Fibroblast of lung (primary cell): ENCODE results near the gene ARID2. TPM values are rescaled to one million over a fixed set of nuclear protein-coding genes. Genes with fewer than 3 reads are reported as not detected.

Source experiments
- DNase-seq, 2 donors: peaks; one replicate each; pipeline versions ENCODE4 v3.0.0 to v3.0.0-alpha.2; 2010; ENCODE audit warnings: low read depth in 2 of 2
- H2AFZ ChIP-seq: 2 replicates; pipeline ENCODE4 v1.5.1; 2012; ENCODE audit warnings: low read length, control low read depth, inconsistent platforms
- H3K27ac ChIP-seq: 2 replicates; pipeline ENCODE4 v1.5.1; 2011; ENCODE audit warnings: low read length, control low read depth; ENCODE audit not compliant: insufficient read depth
- H3K27me3 ChIP-seq: 2 replicates; pipeline ENCODE4 v1.5.1; 2011; ENCODE audit warnings: mild to moderate bottlenecking, low read length; ENCODE audit not compliant: control insufficient read depth, insufficient read depth
- H3K36me3 ChIP-seq: 2 replicates; pipeline ENCODE4 v1.5.1; 2011; ENCODE audit warnings: low read length; ENCODE audit not compliant: control insufficient read depth, insufficient read depth
- H3K4me1 ChIP-seq: 2 replicates; pipeline ENCODE4 v1.5.1; 2011; ENCODE audit warnings: low read length; ENCODE audit not compliant: control insufficient read depth, insufficient read depth; ENCODE audit errors: extremely low read depth
- H3K4me2 ChIP-seq: 2 replicates; pipeline ENCODE4 v1.5.1; 2011; ENCODE audit warnings: low read length, control low read depth; ENCODE audit not compliant: insufficient read depth; ENCODE audit errors: extremely low read depth
- H3K4me3 ChIP-seq, 4 experiments: fragments of 200-600 bp in 1 of 4; sonication (generic) in 1 of 4; replicated peaks in 1 of 4; 2 replicates each; pipeline ENCODE4 v1.5.1; 2011 to 2016; ENCODE audit warnings: low read length in 4 of 4, low read depth in 3 of 4, mild to moderate bottlenecking in 3 of 4, control low read depth in 2 of 4, inconsistent platforms in 1 of 4, mixed read lengths in 1 of 4; ENCODE audit not compliant: insufficient read depth in 1 of 4; ENCODE audit errors: control extremely low read depth in 1 of 4
- H3K79me2 ChIP-seq: 2 replicates; pipeline ENCODE4 v1.5.1; 2012; ENCODE audit warnings: mild to moderate bottlenecking, low read length, inconsistent platforms; ENCODE audit not compliant: control insufficient read depth, insufficient read depth
- H3K9ac ChIP-seq: 2 replicates; pipeline ENCODE4 v1.5.1; 2011; ENCODE audit warnings: mild to moderate bottlenecking, low read length, control low read depth; ENCODE audit not compliant: insufficient read depth
- H3K9me3 ChIP-seq: 2 replicates; pipeline ENCODE4 v1.5.1; 2012; ENCODE audit warnings: low read depth, low read length; ENCODE audit not compliant: control insufficient read depth, insufficient read depth
- H4K20me1 ChIP-seq: 2 replicates; pipeline ENCODE4 v1.5.1; 2011; ENCODE audit warnings: low read length; ENCODE audit not compliant: control insufficient read depth, insufficient read depth; ENCODE audit errors: extremely low read depth
- CTCF ChIP-seq, 2 donors: IDR thresholded peaks in 1 of 2; conservative IDR thresholded peaks in 1 of 2; 1 replicate in 1 of 2; 2 replicates in 1 of 2; pipeline ENCODE4 v1.5.1; 2011 to 2012; ENCODE audit warnings: low read length in 2 of 2, control low read depth in 1 of 2, inconsistent platforms in 1 of 2, low read depth in 1 of 2, mild to moderate bottlenecking in 1 of 2
- EZH2 ChIP-seq: IDR thresholded peaks from 2 replicates; pipeline ENCODE4 v1.5.1; 2012; ENCODE audit warnings: low read length, control low read depth, mild to moderate bottlenecking; ENCODE audit errors: missing control alignments
- polyA plus RNA-seq, 2 donors: library from polyadenylated mRNA; depleted of rRNA in 1 of 2; stranded (reverse) in 1 of 2; unstranded in 1 of 2; fragments of >200 nt; gene quantifications; 2 replicates each; pipeline ENCODE4 v1.2.1, GENCODE V29; 2011 to 2012; ENCODE audit warnings: missing spikeins in 1 of 2
- total RNA-seq: library from RNA; depleted of rRNA; stranded (reverse); fragments of >200 nt; gene quantifications from 2 replicates; pipeline ENCODE4 v1.2.1, GENCODE V29; 2014

Gene ARID2
- total and polyA plus RNA-seq, 2 donors (not counting 1 experiment from before 2014, with no cell fraction given): 14.5 to 15.7 TPM

GRCh38 chr12:45737638-45738037, 8.1 kb downstream of the ARID2 start:
- H3K27ac ChIP-seq: no peak overlapping the region
- no peaks in the 10 kb centered on the region for H4K20me1 ChIP-seq
- H3K79me2 ChIP-seq: peaks cover 59% of the 10 kb centered on the region
- no peak overlapping the region for H2AFZ ChIP-seq
- no peaks in the 10 kb centered on the region for H3K9me3 ChIP-seq
- no peak overlapping the region for H3K4me3 ChIP-seq
- H3K27me3 ChIP-seq: no peaks in the 10 kb centered on the region
- H3K36me3 ChIP-seq: no peaks in the 10 kb centered on the region
- TF ChIP-seq CTCF (conservative IDR thresholded peaks at IDR 0.05 in 1 of 2, IDR thresholded peaks at IDR 0.05 in 1 of 2; ENCODE audit: low read depth in 1 of 2, low read length in 2 of 2) (no peak), EZH2 (no peak)
- H3K9ac ChIP-seq: no peak overlapping the region
- no peak for DNase-seq
- H3K4me2 ChIP-seq: no peak overlapping the region
- H3K4me1 ChIP-seq: peaks cover 6% of the 10 kb centered on the region

- Histone ChIP-seq H4K20me1 (no peaks in the 10 kb centered on the region), H3K9ac (no peak overlapping the region), H3K27me3 (no peaks in the 10 kb centered on the region), H3K9me3 (no peaks in the 10 kb centered on the region), H2AFZ (no peak overlapping the region), H3K4me3 (no peak overlapping the region), H3K27ac (no peak overlapping the region), H3K4me2 (no peak overlapping the region), H3K36me3 (no peaks in the 10 kb centered on the region), H3K4me1 (no peaks in the 10 kb centered on the region), H3K79me2 (peaks cover 35% of the 10 kb centered on the region)
- TF ChIP-seq EZH2: no peak
- no peak for TF ChIP-seq CTCF (conservative IDR thresholded peaks at IDR 0.05 in 1 of 2, IDR thresholded peaks at IDR 0.05 in 1 of 2; ENCODE audit: low read depth in 1 of 2, low read length in 2 of 2)
- DNase-seq: no peak
Observed at GRCh38 chr12:45742590-45742989, 13.1 kb downstream of the ARID2 start.

GRCh38 chr12:45743247-45743646, 13.7 kb downstream of the ARID2 start:
- H3K4me3 ChIP-seq: no peak overlapping the region
- DNase-seq: no peak
- TF ChIP-seq EZH2: no peak
- no peaks in the 10 kb centered on the region for H3K9me3 ChIP-seq
- no peaks in the 10 kb centered on the region for H3K36me3 ChIP-seq
- peaks cover 37% of the 10 kb centered on the region for H3K79me2 ChIP-seq
- no peak overlapping the region for H3K27ac ChIP-seq
- H2AFZ ChIP-seq: no peak overlapping the region
- no peak overlapping the region for H3K4me2 ChIP-seq
- no peaks in the 10 kb centered on the region for H3K27me3 ChIP-seq
- H3K9ac ChIP-seq: no peak overlapping the region
- no peaks in the 10 kb centered on the region for H3K4me1 ChIP-seq
- no peaks in the 10 kb centered on the region for H4K20me1 ChIP-seq
